ENCODE results near the gene VPS26B. TPM values are rescaled to one million over a fixed set of nuclear protein-coding genes. Genes with fewer than 3 reads are reported as not detected.
A peak's percentile ranks its signal among the peaks of the same experiment; 100 is the strongest.

The VPS26B gene
- total and polyA plus RNA-seq, 4 donors: 17.1 to 37.6 (median 27.4) TPM

DNA sequence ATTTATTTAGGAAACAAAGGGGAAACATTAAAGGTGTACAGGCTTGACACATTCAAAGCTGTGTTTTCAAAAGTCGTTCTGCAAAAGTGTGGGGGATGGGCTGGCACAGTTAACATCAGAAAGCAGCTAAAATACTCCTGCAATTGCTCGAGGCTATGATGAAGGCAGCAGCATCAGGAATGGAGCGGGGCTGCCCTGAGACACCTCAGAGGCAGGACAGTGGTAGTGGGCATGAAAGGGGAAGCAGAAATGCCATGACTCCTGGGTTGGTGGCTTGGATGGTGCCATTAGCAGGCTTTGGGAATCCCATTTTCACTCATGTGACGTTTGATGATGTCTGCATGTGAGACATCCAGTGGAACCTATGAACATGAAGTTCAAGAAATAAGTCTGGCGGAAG lies 1.4 kb upstream of the VPS26B start:
- Histone ChIP-seq H3K36me3 (ENCODE audit: control insufficient read depth in 4 of 4, insufficient read depth in 4 of 4, low read length in 4 of 4) (peaks cover 0 to 13% (median 7%) of the 10 kb centered on the region in 4 donors), H3K9ac (ENCODE audit: insufficient read depth in 1 of 2, low read length in 2 of 2) (peak overlapping the region in 1 of 2 donors; percentile 58), H3K9me3 (ENCODE audit: control insufficient read depth in 4 of 4, insufficient read depth in 3 of 4, low read length in 3 of 4) (no peaks in the 10 kb centered on the region), H3K4me1 (ENCODE audit: control insufficient read depth in 5 of 5, insufficient read depth in 5 of 5, low read length in 5 of 5) (peaks cover 4 to 34% (median 11%) of the 10 kb centered on the region in 5 donors), H3K4me3 (no peak overlapping the region), H3K27me3 (ENCODE audit: control insufficient read depth in 3 of 3, insufficient read depth in 3 of 3, low read length in 2 of 3) (no peaks in the 10 kb centered on the region), H3K27ac (ENCODE audit: low read depth in 1 of 2, low read length in 1 of 2) (no peak overlapping the region)
- WGBS, 2 donors: 6 to 13% methylated on average over 5 of the region's 5 CpGs
- peak in 1 of 3 donors; percentile 5 for DNase-seq
- ATAC-seq (ENCODE audit: insufficient read depth, low FRiP score): no peak
- TF ChIP-seq, protein P1, sequence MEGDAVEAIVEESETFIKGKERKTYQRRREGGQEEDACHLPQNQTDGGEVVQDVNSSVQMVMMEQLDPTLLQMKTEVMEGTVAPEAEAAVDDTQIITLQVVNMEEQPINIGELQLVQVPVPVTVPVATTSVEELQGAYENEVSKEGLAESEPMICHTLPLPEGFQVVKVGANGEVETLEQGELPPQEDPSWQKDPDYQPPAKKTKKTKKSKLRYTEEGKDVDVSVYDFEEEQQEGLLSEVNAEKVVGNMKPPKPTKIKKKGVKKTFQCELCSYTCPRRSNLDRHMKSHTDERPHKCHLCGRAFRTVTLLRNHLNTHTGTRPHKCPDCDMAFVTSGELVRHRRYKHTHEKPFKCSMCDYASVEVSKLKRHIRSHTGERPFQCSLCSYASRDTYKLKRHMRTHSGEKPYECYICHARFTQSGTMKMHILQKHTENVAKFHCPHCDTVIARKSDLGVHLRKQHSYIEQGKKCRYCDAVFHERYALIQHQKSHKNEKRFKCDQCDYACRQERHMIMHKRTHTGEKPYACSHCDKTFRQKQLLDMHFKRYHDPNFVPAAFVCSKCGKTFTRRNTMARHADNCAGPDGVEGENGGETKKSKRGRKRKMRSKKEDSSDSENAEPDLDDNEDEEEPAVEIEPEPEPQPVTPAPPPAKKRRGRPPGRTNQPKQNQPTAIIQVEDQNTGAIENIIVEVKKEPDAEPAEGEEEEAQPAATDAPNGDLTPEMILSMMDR (IDR thresholded peaks at IDR 0.05; ENCODE audit: control extremely low read depth, extremely low read depth): no peak

DNA sequence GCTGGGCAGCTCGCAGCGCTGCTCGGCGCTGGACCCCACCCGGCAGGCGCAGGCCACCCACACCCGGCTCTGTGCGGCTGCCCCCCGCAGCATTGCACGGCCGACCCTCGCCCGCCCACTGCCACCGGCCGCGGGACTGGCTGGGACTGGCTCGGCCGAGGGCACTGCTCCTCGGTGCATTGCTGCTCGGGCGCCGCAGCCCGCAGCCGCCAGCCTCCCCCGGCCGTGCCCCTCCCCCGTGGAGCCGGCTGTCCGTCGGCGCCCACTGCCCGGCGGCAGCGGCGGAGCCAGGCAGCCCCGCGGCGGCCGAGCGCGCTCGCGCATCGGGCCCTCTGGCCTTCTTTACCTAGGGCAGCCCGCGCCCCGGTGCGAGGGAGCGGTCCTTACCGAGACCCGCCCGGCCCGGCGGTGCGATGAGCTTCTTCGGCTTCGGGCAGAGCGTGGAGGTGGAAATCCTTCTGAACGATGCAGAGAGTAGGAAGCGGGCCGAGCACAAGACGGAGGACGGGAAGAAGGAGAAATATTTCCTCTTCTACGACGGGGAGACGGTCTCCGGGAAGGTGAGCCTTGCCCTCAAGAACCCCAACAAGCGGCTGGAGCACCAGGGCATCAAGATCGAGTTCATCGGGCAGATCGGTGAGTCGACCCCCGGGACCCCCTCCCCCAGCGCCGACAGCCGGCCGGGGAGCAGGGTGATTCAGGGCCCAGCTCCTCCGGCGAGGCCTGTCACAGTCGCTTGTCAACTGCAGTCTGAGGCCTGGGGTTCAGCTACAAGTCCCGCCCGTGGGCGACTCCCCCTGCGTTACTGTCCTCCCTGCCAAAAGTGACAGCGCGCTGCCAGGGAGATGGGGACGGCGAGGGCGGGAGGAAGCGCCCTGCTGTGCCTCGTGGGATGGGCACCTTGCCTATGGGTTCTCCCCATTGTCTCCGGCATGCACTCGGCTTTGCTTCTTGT lies 516 bp downstream of the VPS26B start:
- H3K36me3 ChIP-seq (ENCODE audit: control insufficient read depth in 4 of 4, insufficient read depth in 4 of 4, low read length in 4 of 4): peaks cover 0 to 5% (median 0%) of the 10 kb centered on the region in 4 donors
- 1% methylated on average over 80 to 93 of the region's 93 CpGs for WGBS, 2 donors
- peak overlapping the region; percentile 94 for H3K4me3 ChIP-seq
- ATAC-seq (ENCODE audit: insufficient read depth, low FRiP score): peak; percentile 29
- H3K9me3 ChIP-seq (ENCODE audit: control insufficient read depth in 4 of 4, insufficient read depth in 3 of 4, low read length in 3 of 4): no peaks in the 10 kb centered on the region
- no peaks in the 10 kb centered on the region for H3K27me3 ChIP-seq (ENCODE audit: control insufficient read depth in 3 of 3, insufficient read depth in 3 of 3, low read length in 2 of 3)
- peak; percentile 50 to 58 (median 58) for DNase-seq
- peaks cover 4 to 34% (median 11%) of the 10 kb centered on the region in 5 donors for H3K4me1 ChIP-seq (ENCODE audit: control insufficient read depth in 5 of 5, insufficient read depth in 5 of 5, low read length in 5 of 5)
- TF ChIP-seq, protein P1 (IDR thresholded peaks at IDR 0.05; ENCODE audit: control extremely low read depth, extremely low read depth): no peak
- peak overlapping the region in 1 of 2 donors; percentile 70 for H3K9ac ChIP-seq (ENCODE audit: insufficient read depth in 1 of 2, low read length in 2 of 2)
- H3K27ac ChIP-seq (ENCODE audit: low read depth in 1 of 2, low read length in 1 of 2): peak overlapping the region; percentile 87 to 91

DNA sequence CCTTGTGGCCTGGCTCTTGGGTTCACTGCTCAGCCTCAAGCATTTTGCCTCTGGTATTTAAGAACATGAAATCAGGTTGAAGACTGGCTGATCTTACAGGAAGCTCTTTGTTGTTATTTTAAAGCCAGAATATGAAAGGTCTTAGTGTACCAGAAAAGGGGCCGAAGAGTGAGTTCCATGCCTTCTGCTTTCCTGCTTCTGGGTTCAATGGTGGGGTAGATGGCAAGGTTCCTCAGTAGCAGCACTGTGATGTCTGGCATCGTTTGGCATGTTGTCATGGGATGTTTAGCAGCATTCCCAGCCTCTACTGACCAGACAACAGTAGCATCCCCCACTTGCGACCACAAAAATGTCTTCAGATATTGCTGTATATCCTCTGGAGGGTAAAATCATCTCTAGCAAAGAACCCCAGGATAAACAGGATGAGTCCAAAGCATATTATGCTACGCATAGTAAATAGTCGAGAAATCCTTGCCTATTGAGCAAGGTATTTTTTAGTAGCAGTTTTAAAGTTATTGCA lies 2.4 kb downstream of the VPS26B start:
- no peak overlapping the region for H3K27ac ChIP-seq (ENCODE audit: low read depth in 1 of 2, low read length in 1 of 2)
- DNase-seq (no peak), ATAC-seq (ENCODE audit: insufficient read depth, low FRiP score) (no peak)
- no peaks in the 10 kb centered on the region for H3K27me3 ChIP-seq (ENCODE audit: control insufficient read depth in 3 of 3, insufficient read depth in 3 of 3, low read length in 2 of 3)
- peaks cover 4 to 34% (median 14%) of the 10 kb centered on the region in 5 donors for H3K4me1 ChIP-seq (ENCODE audit: control insufficient read depth in 5 of 5, insufficient read depth in 5 of 5, low read length in 5 of 5)
- H3K9ac ChIP-seq (ENCODE audit: insufficient read depth in 1 of 2, low read length in 2 of 2): no peak overlapping the region
- H3K9me3 ChIP-seq (ENCODE audit: control insufficient read depth in 4 of 4, insufficient read depth in 3 of 4, low read length in 3 of 4): no peaks in the 10 kb centered on the region
- TF ChIP-seq, protein P1 (IDR thresholded peaks at IDR 0.05; ENCODE audit: control extremely low read depth, extremely low read depth): no peak
- 73 to 84% methylated on average over 5 of the region's 5 CpGs for WGBS, 2 donors
- peaks cover 0 to 6% (median 0%) of the 10 kb centered on the region in 4 donors for H3K36me3 ChIP-seq (ENCODE audit: control insufficient read depth in 4 of 4, insufficient read depth in 4 of 4, low read length in 4 of 4)
- H3K4me3 ChIP-seq: no peak overlapping the region
